Mesendoderm (in vitro differentiated cells): ENCODE results near the gene LRP2.
A peak's percentile ranks its signal among the peaks of the same experiment; 100 is the strongest.

ENCODE experiments used
- DNase-seq: peaks from one replicate; pipeline ENCODE4 v3.0.0; 2013
- H2AK5ac ChIP-seq: 2 replicates; pipeline ENCODE4 v1.6.1; 2013; ENCODE audit warnings: low read length, inconsistent platforms
- H2BK120ac ChIP-seq: 2 replicates; pipeline ENCODE4 v1.6.1; 2013; ENCODE audit warnings: low read depth, mild to moderate bottlenecking, low read length, moderate library complexity, mixed read lengths
- H2BK15ac ChIP-seq: replicated peaks from 2 replicates; pipeline ENCODE4 v1.6.1; 2013; ENCODE audit warnings: low read depth, mild to moderate bottlenecking, moderate library complexity
- H2BK5ac ChIP-seq: 2 replicates; pipeline ENCODE4 v1.6.1; 2013; ENCODE audit warnings: low read length, inconsistent platforms
- H3K18ac ChIP-seq: 2 replicates; pipeline ENCODE4 v1.6.1; 2013; ENCODE audit warnings: mild to moderate bottlenecking, low read length, mixed read lengths
- H3K23ac ChIP-seq: one replicate; pipeline ENCODE4 v1.6.1; 2013; ENCODE audit warnings: low read length
- H3K27ac ChIP-seq: 2 replicates; pipeline ENCODE4 v1.5.1; 2013; ENCODE audit warnings: low read depth, mild to moderate bottlenecking, inconsistent platforms, low read length, moderate library complexity
- H3K27me3 ChIP-seq: 2 replicates; pipeline ENCODE4 v1.6.1; 2013; ENCODE audit warnings: low read length, control low read depth, mild to moderate bottlenecking, inconsistent platforms; ENCODE audit not compliant: insufficient read depth, poor library complexity
- H3K36me3 ChIP-seq: 2 replicates; pipeline ENCODE4 v1.6.1; 2013; ENCODE audit warnings: low read length, inconsistent platforms; ENCODE audit not compliant: control insufficient read depth, insufficient read depth
- H3K4ac ChIP-seq: one replicate; pipeline ENCODE4 v1.6.1; 2013; ENCODE audit warnings: low read depth, mild to moderate bottlenecking, low read length, moderate library complexity
- H3K4me1 ChIP-seq: 2 replicates; pipeline ENCODE4 v1.6.1; 2013; ENCODE audit warnings: low read depth, low read length, inconsistent platforms; ENCODE audit not compliant: control insufficient read depth
- H3K4me2 ChIP-seq: 2 replicates; pipeline ENCODE4 v1.6.1; 2013; ENCODE audit warnings: low read length
- H3K4me3 ChIP-seq: 2 replicates; pipeline ENCODE4 v1.5.1; 2013; ENCODE audit warnings: mild to moderate bottlenecking, low read length
- H3K56ac ChIP-seq: one replicate; pipeline ENCODE4 v1.6.1; 2013; ENCODE audit warnings: low read length
- H3K79me1 ChIP-seq: 2 replicates; pipeline ENCODE4 v1.6.1; 2013; ENCODE audit warnings: low read length, inconsistent platforms
- H3K79me2 ChIP-seq: 2 replicates; pipeline ENCODE4 v1.6.1; 2013; ENCODE audit warnings: mild to moderate bottlenecking, low read length; ENCODE audit not compliant: control insufficient read depth, insufficient read depth
- H3K9ac ChIP-seq: 2 replicates; pipeline ENCODE4 v1.6.1; 2013; ENCODE audit warnings: low read length, inconsistent platforms
- H4K5ac ChIP-seq: one replicate; pipeline ENCODE4 v1.6.1; 2013; ENCODE audit warnings: low read length
- H4K8ac ChIP-seq: one replicate; pipeline ENCODE4 v1.6.1; 2013; ENCODE audit warnings: low read depth, mild to moderate bottlenecking, control low read depth, low read length, moderate library complexity
- WGBS: extraction: QIAGEN DNeasy Blood & Tissue Kit; methylation state at CpG from one replicate; pipeline ENCODE4 v1.1.7; 2013; ENCODE audit warnings: low lambda C conversion rate, missing lambda C conversion rate; ENCODE audit not compliant: insufficient coverage; ENCODE audit errors: extremely low coverage; 5-methylcytosine and 5-hydroxymethylcytosine counted together

The LRP2 gene

DNA sequence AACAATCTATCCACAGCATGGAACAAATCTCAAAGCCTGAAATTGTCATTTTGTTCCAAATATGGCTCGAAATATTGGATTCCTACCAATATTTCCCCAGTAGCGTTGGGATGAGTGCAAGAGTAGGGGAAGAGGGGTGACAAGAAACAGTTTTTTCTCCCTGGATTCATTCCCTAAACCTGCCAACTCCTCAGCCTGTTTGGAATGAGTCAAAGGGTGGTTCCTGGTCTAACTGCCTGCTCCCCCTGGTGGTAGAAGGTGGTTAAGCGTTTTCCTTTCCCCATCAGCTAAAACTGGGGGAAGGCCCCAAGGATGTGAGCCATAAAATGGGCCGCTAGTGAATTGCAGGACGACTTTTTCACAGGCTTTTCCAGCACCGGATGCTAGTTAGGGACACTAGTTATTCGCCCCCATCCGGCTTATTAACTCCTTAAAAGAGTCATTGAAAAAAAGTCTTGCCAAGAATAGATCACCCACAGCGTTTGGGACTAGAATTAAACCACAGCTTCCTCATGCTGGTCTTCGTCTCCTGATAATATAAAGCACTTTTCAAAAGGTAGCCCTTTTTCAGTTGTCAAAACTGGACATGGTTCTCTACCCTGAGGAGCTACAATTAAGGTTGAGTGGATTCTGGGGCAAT lies 220.5 kb downstream of the LRP2 start:
- no peak overlapping the region for H3K27ac ChIP-seq
- no peak overlapping the region for H3K4me2 ChIP-seq
- no peak overlapping the region for H4K5ac ChIP-seq
- peaks cover 13% of the 10 kb centered on the region for H3K4me1 ChIP-seq
- H3K56ac ChIP-seq: peak overlapping the region; percentile 37
- H3K18ac ChIP-seq: no peak overlapping the region
- H3K9ac ChIP-seq: no peak overlapping the region
- H2AK5ac ChIP-seq: no peak overlapping the region
- H3K36me3 ChIP-seq: no peaks in the 10 kb centered on the region
- H3K79me2 ChIP-seq: no peaks in the 10 kb centered on the region
- no peak overlapping the region for H3K23ac ChIP-seq
- peak; percentile 79 for DNase-seq
- no peak overlapping the region for H2BK120ac ChIP-seq
- H3K27me3 ChIP-seq: no peaks in the 10 kb centered on the region
- H2BK5ac ChIP-seq: no peak overlapping the region
- no peak overlapping the region for H2BK15ac ChIP-seq
- no peak overlapping the region for H3K4me3 ChIP-seq
- no peak overlapping the region for H4K8ac ChIP-seq
- H3K4ac ChIP-seq: no peak overlapping the region
- H3K79me1 ChIP-seq: no peaks in the 10 kb centered on the region
- WGBS: no CpG with 5 or more reads among the region's 10 CpGs

DNA sequence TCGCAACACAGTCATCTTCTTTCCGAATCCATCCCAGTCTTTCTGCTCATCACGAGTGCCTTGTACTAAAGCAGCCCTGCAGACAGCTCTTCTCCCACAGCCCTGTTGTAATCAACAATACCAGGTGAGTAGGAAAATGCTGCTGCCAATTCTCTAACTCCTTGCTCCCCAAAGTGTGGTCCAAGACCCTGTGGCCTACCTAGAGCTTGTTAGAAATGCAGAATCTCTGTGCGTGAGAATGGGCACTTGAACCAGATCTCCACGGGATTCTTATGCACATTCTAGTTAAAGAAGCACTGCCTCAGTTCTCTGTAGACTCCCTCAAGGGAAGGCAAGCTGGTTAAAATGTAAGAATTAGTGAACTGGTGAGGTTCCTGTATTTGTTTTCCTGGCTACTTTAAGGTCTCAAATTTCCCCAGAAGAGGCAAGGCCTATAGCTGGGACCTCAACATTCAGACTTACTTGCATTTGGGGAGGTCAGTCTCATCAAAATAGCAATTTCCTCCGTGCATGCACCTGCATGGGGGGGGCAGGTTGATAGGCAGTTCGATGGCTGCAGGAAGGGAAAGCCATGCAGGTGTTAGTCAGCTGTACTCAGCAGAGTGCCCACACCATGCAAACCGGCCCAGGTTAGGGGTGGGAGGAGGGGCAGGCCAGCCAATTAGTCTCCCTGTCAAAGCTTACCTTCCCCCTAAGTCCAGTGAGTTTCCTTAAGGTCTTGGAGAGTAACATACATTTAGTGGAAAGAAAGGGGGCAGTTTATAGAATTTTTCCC lies 222.2 kb downstream of the LRP2 start:
- Histone ChIP-seq H3K18ac (peak overlapping the region; percentile 23), H3K23ac (no peak overlapping the region), H2BK5ac (no peak overlapping the region), H3K4ac (no peak overlapping the region), H3K36me3 (no peaks in the 10 kb centered on the region), H3K56ac (no peak overlapping the region), H3K27ac (no peak overlapping the region), H4K5ac (no peak overlapping the region), H4K8ac (no peak overlapping the region), H2BK15ac (no peak overlapping the region), H2BK120ac (no peak overlapping the region), H3K9ac (no peak overlapping the region), H2AK5ac (no peak overlapping the region), H3K4me3 (no peak overlapping the region), H3K79me2 (no peaks in the 10 kb centered on the region), H3K27me3 (no peaks in the 10 kb centered on the region), H3K4me1 (peaks cover 15% of the 10 kb centered on the region), H3K4me2 (no peak overlapping the region), H3K79me1 (no peaks in the 10 kb centered on the region)
- DNase-seq: peak; percentile 10
- WGBS: no CpG with 5 or more reads among the region's 8 CpGs

DNA sequence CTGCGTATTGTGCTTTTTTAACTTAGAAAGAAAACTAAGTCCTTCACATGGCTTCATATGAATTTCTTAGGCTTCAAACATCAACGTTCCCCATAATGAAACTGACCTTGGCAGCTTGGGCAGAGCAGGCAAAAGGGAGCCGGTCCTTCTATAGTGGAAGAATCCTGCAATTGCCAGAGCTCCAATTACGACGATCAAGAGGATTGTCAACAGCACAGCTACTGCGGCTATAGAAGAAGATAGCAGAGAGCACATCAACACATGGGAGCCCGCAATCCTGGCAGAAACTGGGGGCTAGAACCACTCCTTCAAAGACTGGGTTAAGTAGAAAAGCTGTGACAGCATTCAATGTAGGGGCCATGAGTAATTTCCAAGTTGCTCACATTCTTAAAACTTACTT lies 223.2 kb downstream of the LRP2 start:
- WGBS: no CpG with 5 or more reads among the region's 7 CpGs
- DNase-seq: peak; percentile 13
- Histone ChIP-seq H2BK15ac (peak overlapping the region; percentile 48), H3K4me2 (no peak overlapping the region), H4K8ac (no peak overlapping the region), H3K18ac (peak overlapping the region; percentile 63), H3K27ac (no peak overlapping the region), H2BK120ac (peak overlapping the region; percentile 75), H2BK5ac (no peak overlapping the region), H3K4ac (no peak overlapping the region), H3K56ac (no peak overlapping the region), H3K4me3 (no peak overlapping the region), H3K23ac (no peak overlapping the region), H3K79me1 (no peaks in the 10 kb centered on the region), H3K27me3 (no peaks in the 10 kb centered on the region), H3K79me2 (no peaks in the 10 kb centered on the region), H4K5ac (no peak overlapping the region), H3K36me3 (no peaks in the 10 kb centered on the region), H3K4me1 (peaks cover 15% of the 10 kb centered on the region), H3K9ac (no peak overlapping the region), H2AK5ac (no peak overlapping the region)

DNA sequence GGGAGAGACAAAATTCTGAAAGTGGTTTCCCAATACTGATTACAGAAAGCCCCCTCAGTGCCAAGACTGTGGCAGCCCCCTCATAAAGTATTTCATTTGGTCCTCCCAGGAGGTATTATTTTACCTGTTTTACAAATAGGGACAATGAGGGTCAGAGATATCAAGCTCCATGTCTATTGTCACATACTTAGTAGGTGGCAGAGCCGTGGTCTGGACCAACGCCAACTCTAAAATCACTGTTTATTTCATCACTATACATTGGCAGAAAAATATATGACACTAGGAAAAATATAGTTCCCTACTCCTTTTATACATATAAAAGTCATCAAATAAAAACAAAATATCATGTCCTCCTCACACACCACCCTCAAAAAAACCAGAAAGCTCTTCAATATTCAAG lies 224.4 kb downstream of the LRP2 start:
- Histone ChIP-seq H2BK120ac (no peak overlapping the region), H3K4me2 (no peak overlapping the region), H3K4me3 (no peak overlapping the region), H4K8ac (no peak overlapping the region), H3K4ac (no peak overlapping the region), H2BK5ac (no peak overlapping the region), H3K18ac (peak overlapping the region; percentile 78), H3K56ac (no peak overlapping the region), H4K5ac (no peak overlapping the region), H2BK15ac (peak overlapping the region; percentile 86), H3K23ac (no peak overlapping the region), H3K9ac (no peak overlapping the region), H3K79me1 (no peaks in the 10 kb centered on the region), H3K27ac (no peak overlapping the region), H2AK5ac (no peak overlapping the region), H3K36me3 (no peaks in the 10 kb centered on the region), H3K4me1 (peaks cover 15% of the 10 kb centered on the region), H3K27me3 (no peaks in the 10 kb centered on the region), H3K79me2 (no peaks in the 10 kb centered on the region)
- no CpG with 5 or more reads among the region's 2 CpGs for WGBS
- no peak for DNase-seq

DNA sequence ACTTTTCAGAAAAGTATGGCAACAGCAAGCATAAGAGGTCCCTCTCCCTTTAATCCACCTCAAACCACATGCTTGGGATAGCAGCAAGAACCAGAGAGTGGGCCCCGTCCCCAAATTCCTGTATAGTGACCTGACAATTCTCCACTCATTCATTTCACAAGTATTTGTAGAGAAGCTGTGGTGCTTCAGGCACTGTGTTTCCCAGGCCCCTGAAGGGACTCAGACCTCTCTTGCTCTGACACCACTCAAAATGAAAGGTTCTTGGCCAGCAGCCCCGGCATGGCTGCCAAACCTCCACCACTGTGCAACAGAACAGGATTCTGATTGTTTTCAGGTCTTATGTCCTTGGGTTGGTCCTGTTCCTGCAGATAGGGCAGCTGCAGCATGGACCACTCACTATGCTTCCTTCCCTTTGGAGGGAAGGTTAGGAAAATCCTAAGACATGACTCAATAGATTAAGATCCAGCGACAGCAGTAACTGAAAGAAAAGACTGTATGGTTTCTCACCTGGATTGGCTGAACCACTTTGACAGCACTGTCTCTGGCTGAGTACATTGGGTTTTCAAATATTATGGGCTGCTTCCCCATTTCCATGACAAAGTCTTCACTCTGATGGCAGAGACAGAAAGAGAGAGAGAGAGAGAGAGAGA lies 225.3 kb downstream of the LRP2 start:
- Histone ChIP-seq H3K27ac (peak overlapping the region; percentile 81), H3K23ac (no peak overlapping the region)

More for the DNA sequence above, 225.3 kb downstream of the LRP2 start:
- no peaks in the 10 kb centered on the region for H3K79me1 ChIP-seq
- peak overlapping the region; percentile 93 for H3K18ac ChIP-seq
- H3K4ac ChIP-seq: peak overlapping the region; percentile 93
- peak overlapping the region; percentile 65 for H2BK120ac ChIP-seq
- peak; percentile 91 for DNase-seq
- peak overlapping the region; percentile 92 for H2BK5ac ChIP-seq
- H3K36me3 ChIP-seq: no peaks in the 10 kb centered on the region
- no peak overlapping the region for H4K8ac ChIP-seq
- no peak overlapping the region for H3K4me2 ChIP-seq
- H3K79me2 ChIP-seq: no peaks in the 10 kb centered on the region
- no CpG with 5 or more reads among the region's 3 CpGs for WGBS
- peaks cover 15% of the 10 kb centered on the region for H3K4me1 ChIP-seq
- H4K5ac ChIP-seq: peak overlapping the region; percentile 51
- H2BK15ac ChIP-seq: no peak overlapping the region
- H3K27me3 ChIP-seq: no peaks in the 10 kb centered on the region
- no peak overlapping the region for H2AK5ac ChIP-seq
- H3K56ac ChIP-seq: peak overlapping the region; percentile 65
- H3K9ac ChIP-seq: no peak overlapping the region
- no peak overlapping the region for H3K4me3 ChIP-seq
